GM12878 (cell line): ENCODE data around the gene TDRD7. TPM values are rescaled to one million over a fixed set of nuclear protein-coding genes. Genes with fewer than 3 reads are reported as not detected.

Experiments used
- ASH2L ChIP-seq: fragments of 300-600, 200-600 bp; sonication (generic); IDR thresholded peaks from 2 replicates; pipeline ENCODE4 v1.6.1; 2017; ENCODE audit warnings: low read depth, mild to moderate bottlenecking, borderline replicate concordance
- BCL11A ChIP-seq: IDR thresholded peaks from 2 replicates; pipeline ENCODE4 v1.6.1; 2011; ENCODE audit warnings: low read depth, low read length
- FOS ChIP-seq: IDR thresholded peaks from 3 replicates; pipeline ENCODE4 v1.6.1; 2011; ENCODE audit warnings: borderline replicate concordance; ENCODE audit not compliant: insufficient read length; ENCODE audit errors: extremely low read depth
- HDAC2 ChIP-seq: fragments of 200-600 bp; sonication (generic); IDR thresholded peaks from 2 replicates; pipeline ENCODE4 v1.6.1; 2017
- KAT2A ChIP-seq: conservative IDR thresholded peaks from 2 replicates; pipeline ENCODE4 v1.6.1; 2011; ENCODE audit warnings: low read depth, low read length; ENCODE audit not compliant: control insufficient read depth
- MEF2B ChIP-seq: fragments of 450-650 bp; IDR thresholded peaks from 2 replicates; pipeline ENCODE4 v1.6.1; 2018; ENCODE audit warnings: mild to moderate bottlenecking, moderate library complexity; ENCODE audit not compliant: partially characterized antibody, poor library complexity, severe bottlenecking
- NBN ChIP-seq: fragments of 450-650 bp; IDR thresholded peaks from 2 replicates; pipeline ENCODE4 v1.6.1; 2016
- NR2C1 ChIP-seq: fragments of 450-650 bp; IDR thresholded peaks from 2 replicates; pipeline ENCODE4 v1.6.1; 2017; ENCODE audit warnings: antibody characterized with exemption, mild to moderate bottlenecking, moderate library complexity
- RAD21 ChIP-seq: IDR thresholded peaks from 2 replicates; pipeline ENCODE4 v1.6.1; 2011; ENCODE audit warnings: mild to moderate bottlenecking, low read depth, low read length, moderate library complexity; ENCODE audit not compliant: insufficient read depth
- SMARCA5 ChIP-seq: fragments of 450-650 bp; IDR thresholded peaks from 2 replicates; pipeline ENCODE4 v1.6.1; 2017; ENCODE audit warnings: mild to moderate bottlenecking
- ZNF24 ChIP-seq: fragments of 450-650 bp; IDR thresholded peaks from 2 replicates; pipeline ENCODE4 v1.6.1; 2017; ENCODE audit warnings: antibody characterized with exemption, mild to moderate bottlenecking
- polyA plus RNA-seq, 11 experiments: library from polyadenylated mRNA; depleted of rRNA in 4 of 11; unstranded in 6 of 11; stranded (reverse) in 5 of 11; fragments of >200 nt; fragmentation: Nextera tagmentation in 4 of 11; fragmentation: Illumina TruSeq in 1 of 11; extraction: Ambion mirVana in 4 of 11; extraction: Trizol in 1 of 11; gene quantifications; 1 replicate in 1 of 11; 2 replicates in 10 of 11; pipeline versions ENCODE4 v1.2.1 to v1.2.3, GENCODE V29; 2011 to 2016; ENCODE audit warnings: inconsistent platforms in 2 of 11, missing spikeins in 2 of 11, low read depth in 1 of 11
- total RNA-seq, 4 experiments: library from RNA; depleted of rRNA in 3 of 4; stranded (reverse); fragments of >200 nt in 3 of 4; fragmentation: Illumina TruSeq in 1 of 4; extraction: Trizol in 1 of 4; gene quantifications; 2 replicates each; pipeline versions ENCODE4 v1.2.1 to v1.2.3, GENCODE V29; 2013 to 2021
- TF ChIP-seq, protein P1 (sequence below): IDR thresholded peaks from 2 replicates; pipeline ENCODE4 v1.6.1; 2012; ENCODE audit warnings: low read depth, low read length, improper control_type of control experiment
- TF ChIP-seq, protein P2 (sequence below): fragments of 450-650 bp; IDR thresholded peaks from 2 replicates; pipeline ENCODE4 v1.6.1; 2018; ENCODE audit warnings: borderline replicate concordance, mild to moderate bottlenecking; ENCODE audit not compliant: partially characterized antibody
- TF ChIP-seq, protein P3 (sequence below): fragments of 450-650 bp; IDR thresholded peaks from 2 replicates; pipeline ENCODE4 v1.6.1; 2016; ENCODE audit warnings: mild to moderate bottlenecking

Gene TDRD7
- total and polyA plus RNA-seq, 10 of the 15 experiments (the other 5 are each of a cell fraction or from before 2014, with no cell fraction given) = 5.7 to 26.4 (median 16.2) TPM

DNA sequence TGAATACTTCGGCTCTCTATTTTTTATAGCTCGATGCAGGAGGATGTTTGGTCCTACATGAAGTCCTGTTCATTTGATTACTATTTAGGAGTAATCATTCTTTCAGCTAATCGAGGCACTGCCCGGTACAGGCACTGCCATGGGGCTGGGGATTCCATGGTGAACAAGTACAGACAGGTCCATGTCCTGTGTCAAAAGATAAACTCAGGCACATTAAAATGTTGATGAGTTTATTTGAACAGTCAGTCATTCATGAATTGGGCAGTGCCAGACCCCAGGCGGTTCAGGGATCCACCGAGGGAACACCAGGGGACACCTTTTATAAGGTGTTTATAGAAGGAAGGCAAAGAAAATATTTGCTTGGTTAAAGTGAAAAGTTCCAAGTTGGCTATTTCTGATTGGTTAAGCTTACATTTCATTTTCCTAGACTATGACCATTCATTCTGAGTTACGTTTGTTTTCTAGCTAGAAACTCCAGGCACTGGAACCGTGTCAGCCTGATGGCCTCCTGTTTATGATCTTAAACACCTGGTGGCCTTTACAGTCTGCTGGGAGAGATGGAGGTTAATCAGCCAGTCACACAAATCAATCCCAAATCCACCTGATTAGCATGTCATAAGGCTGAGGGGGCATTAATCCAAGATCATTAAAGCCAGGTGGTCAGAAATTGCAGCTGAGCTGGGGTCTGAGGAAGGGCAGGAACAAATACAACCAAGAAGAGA, 47.0 kb upstream of the TDRD7 start (continued):
- TF ChIP-seq, protein P1, sequence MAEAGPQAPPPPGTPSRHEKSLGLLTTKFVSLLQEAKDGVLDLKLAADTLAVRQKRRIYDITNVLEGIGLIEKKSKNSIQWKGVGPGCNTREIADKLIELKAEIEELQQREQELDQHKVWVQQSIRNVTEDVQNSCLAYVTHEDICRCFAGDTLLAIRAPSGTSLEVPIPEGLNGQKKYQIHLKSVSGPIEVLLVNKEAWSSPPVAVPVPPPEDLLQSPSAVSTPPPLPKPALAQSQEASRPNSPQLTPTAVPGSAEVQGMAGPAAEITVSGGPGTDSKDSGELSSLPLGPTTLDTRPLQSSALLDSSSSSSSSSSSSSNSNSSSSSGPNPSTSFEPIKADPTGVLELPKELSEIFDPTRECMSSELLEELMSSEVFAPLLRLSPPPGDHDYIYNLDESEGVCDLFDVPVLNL = no peak
- no peak for TF ChIP-seq KAT2A
- no peak for TF ChIP-seq ZNF24
- TF ChIP-seq SMARCA5 = no peak
- TF ChIP-seq NBN = no peak
- no peak for TF ChIP-seq BCL11A
- TF ChIP-seq ASH2L = no peak
- TF ChIP-seq NR2C1 = no peak
- TF ChIP-seq FOS = no peak
- TF ChIP-seq, protein P2, sequence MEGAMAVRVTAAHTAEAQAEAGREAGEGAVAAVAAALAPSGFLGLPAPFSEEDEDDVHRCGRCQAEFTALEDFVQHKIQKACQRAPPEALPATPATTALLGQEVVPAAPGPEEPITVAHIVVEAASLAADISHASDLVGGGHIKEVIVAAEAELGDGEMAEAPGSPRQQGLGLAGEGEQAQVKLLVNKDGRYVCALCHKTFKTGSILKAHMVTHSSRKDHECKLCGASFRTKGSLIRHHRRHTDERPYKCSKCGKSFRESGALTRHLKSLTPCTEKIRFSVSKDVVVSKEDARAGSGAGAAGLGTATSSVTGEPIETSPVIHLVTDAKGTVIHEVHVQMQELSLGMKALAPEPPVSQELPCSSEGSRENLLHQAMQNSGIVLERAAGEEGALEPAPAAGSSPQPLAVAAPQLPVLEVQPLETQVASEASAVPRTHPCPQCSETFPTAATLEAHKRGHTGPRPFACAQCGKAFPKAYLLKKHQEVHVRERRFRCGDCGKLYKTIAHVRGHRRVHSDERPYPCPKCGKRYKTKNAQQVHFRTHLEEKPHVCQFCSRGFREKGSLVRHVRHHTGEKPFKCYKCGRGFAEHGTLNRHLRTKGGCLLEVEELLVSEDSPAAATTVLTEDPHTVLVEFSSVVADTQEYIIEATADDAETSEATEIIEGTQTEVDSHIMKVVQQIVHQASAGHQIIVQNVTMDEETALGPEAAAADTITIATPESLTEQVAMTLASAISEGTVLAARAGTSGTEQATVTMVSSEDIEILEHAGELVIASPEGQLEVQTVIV = no peak
- TF ChIP-seq RAD21 = no peak
- no peak for TF ChIP-seq HDAC2
- TF ChIP-seq MEF2B = no peak
- TF ChIP-seq, protein P3, sequence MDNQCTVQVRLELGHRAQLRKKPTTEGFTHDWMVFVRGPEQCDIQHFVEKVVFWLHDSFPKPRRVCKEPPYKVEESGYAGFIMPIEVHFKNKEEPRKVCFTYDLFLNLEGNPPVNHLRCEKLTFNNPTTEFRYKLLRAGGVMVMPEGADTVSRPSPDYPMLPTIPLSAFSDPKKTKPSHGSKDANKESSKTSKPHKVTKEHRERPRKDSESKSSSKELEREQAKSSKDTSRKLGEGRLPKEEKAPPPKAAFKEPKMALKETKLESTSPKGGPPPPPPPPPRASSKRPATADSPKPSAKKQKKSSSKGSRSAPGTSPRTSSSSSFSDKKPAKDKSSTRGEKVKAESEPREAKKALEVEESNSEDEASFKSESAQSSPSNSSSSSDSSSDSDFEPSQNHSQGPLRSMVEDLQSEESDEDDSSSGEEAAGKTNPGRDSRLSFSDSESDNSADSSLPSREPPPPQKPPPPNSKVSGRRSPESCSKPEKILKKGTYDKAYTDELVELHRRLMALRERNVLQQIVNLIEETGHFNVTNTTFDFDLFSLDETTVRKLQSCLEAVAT = no peak
